WTC11 (cell line): Measurements from ENCODE around the gene C3. TPM values are rescaled to one million over a fixed set of nuclear protein-coding genes. Genes with fewer than 3 reads are reported as not detected.

ENCODE experiments used
- ATAC-seq: fragments of 200-7000 bp; cut with Tn5 transposase; 2 replicates; pipeline ENCODE4 v1.10.0; 2021; ENCODE audit warnings: mild to moderate bottlenecking, moderate library complexity
- CTCF ChIA-PET: fragments of 300-600 bp; sonication (Branson Sonifier 250); formaldehyde crosslinking; loops from one replicate; lab custom pipeline; 2021; ENCODE audit warnings: antibody characterized with exemption; lab: Charles Lee
- POLR2A ChIA-PET: fragments of 350-600 bp; sonication (Branson Sonifier 250); formaldehyde crosslinking; loops from one replicate; lab custom pipeline; 2021; ENCODE audit warnings: antibody characterized with exemption; lab: Charles Lee
- DNase-seq: peaks from one replicate; pipeline ENCODE4 v3.0.0; 2021; ENCODE audit warnings: low spot score
- H3K27ac Mint-ChIP-seq: 2 replicates; pipeline ENCODE4 v1.8.0; 2021; ENCODE audit warnings: mixed read lengths
- H3K27me3 Mint-ChIP-seq: 2 replicates; pipeline ENCODE4 v1.8.0; 2021; ENCODE audit warnings: low read depth, mild to moderate bottlenecking, moderate library complexity, mixed read lengths
- H3K36me3 Mint-ChIP-seq: 2 replicates; pipeline ENCODE4 v1.8.0; 2021; ENCODE audit warnings: mixed read lengths
- H3K4me1 Mint-ChIP-seq: 2 replicates; pipeline ENCODE4 v1.8.0; 2022; ENCODE audit warnings: mixed read lengths
- H3K4me3 Mint-ChIP-seq: 2 replicates; pipeline ENCODE4 v1.8.0; 2021; ENCODE audit warnings: mild to moderate bottlenecking, moderate library complexity, mixed read lengths
- H3K9me3 Mint-ChIP-seq: 2 replicates; pipeline ENCODE4 v1.8.0; 2021; ENCODE audit warnings: mixed read lengths
- FOXJ3 ChIP-seq: sonication (generic); formaldehyde crosslinking; IDR thresholded peaks from 2 replicates; pipeline ENCODE4 v1.9.0; 2021; ENCODE audit warnings: missing genetic modification reagents, mild to moderate bottlenecking, borderline replicate concordance
- FOXK1 ChIP-seq: sonication (generic); formaldehyde crosslinking; IDR thresholded peaks from 2 replicates; pipeline ENCODE4 v1.8.0; 2022; ENCODE audit warnings: mild to moderate bottlenecking, moderate library complexity, missing genetic modification reagents
- GTF2I ChIP-seq: fragments of 250-450 bp; sonication (Bioruptor Pico); conservative IDR thresholded peaks from 2 replicates; pipeline ENCODE4 v1.4.0; 2021; ENCODE audit warnings: mild to moderate bottlenecking
- SP1 ChIP-seq: sonication (generic); formaldehyde crosslinking; conservative IDR thresholded peaks from 2 replicates; pipeline ENCODE4 v1.8.1; 2022; ENCODE audit warnings: missing genetic modification reagents
- TEAD4 ChIP-seq: sonication (generic); formaldehyde crosslinking; IDR thresholded peaks from 2 replicates; pipeline ENCODE4 v1.8.0; 2022; ENCODE audit warnings: mild to moderate bottlenecking, missing genetic modification reagents
- ZBTB21 ChIP-seq: sonication (generic); formaldehyde crosslinking; IDR thresholded peaks from 2 replicates; pipeline ENCODE4 v1.8.1; 2023; ENCODE audit warnings: mild to moderate bottlenecking, missing genetic modification reagents, borderline replicate concordance
- ZNF219 ChIP-seq: sonication (generic); formaldehyde crosslinking; IDR thresholded peaks from 2 replicates; pipeline ENCODE4 v1.8.0; 2023; ENCODE audit warnings: missing genetic modification reagents, mild to moderate bottlenecking, borderline replicate concordance
- ZNF396 ChIP-seq: fragments of 250-450 bp; sonication (Bioruptor Pico); IDR thresholded peaks from 2 replicates; pipeline ENCODE4 v1.8.0; 2021; ENCODE audit warnings: mild to moderate bottlenecking, moderate library complexity, borderline replicate concordance
- ZNF416 ChIP-seq: fragments of 250-450 bp; sonication (Bioruptor Pico); IDR thresholded peaks from 2 replicates; pipeline ENCODE4 v1.9.0; 2021; ENCODE audit warnings: mild to moderate bottlenecking, inconsistent platforms
- ZNF671 ChIP-seq: fragments of 250-450 bp; sonication (Bioruptor Pico); IDR thresholded peaks from 2 replicates; pipeline ENCODE4 v1.8.0; 2021; ENCODE audit warnings: mild to moderate bottlenecking
- total RNA-seq: library from RNA; stranded (reverse); gene quantifications from 3 replicates; pipeline ENCODE4 v1.2.3, GENCODE V29; 2021
- TF ChIP-seq, protein P1 (sequence below): sonication (generic); formaldehyde crosslinking; IDR thresholded peaks from 2 replicates; pipeline ENCODE4 v1.8.0; 2022; ENCODE audit warnings: mild to moderate bottlenecking, missing genetic modification reagents
- TF ChIP-seq, protein P2 (sequence below): sonication (generic); formaldehyde crosslinking; IDR thresholded peaks from 2 replicates; pipeline ENCODE4 v1.8.0; 2023; ENCODE audit warnings: mild to moderate bottlenecking, missing genetic modification reagents
- TF ChIP-seq, protein P3 (sequence below): sonication (generic); formaldehyde crosslinking; IDR thresholded peaks from 2 replicates; pipeline ENCODE4 v1.8.1; 2022; ENCODE audit warnings: low read depth, mild to moderate bottlenecking, moderate library complexity, missing genetic modification reagents, borderline replicate concordance
- TF ChIP-seq, protein P4 (sequence below): sonication (generic); formaldehyde crosslinking; IDR thresholded peaks from 2 replicates; pipeline ENCODE4 v1.8.0; 2022; ENCODE audit warnings: missing genetic modification reagents
- TF ChIP-seq, protein P5 (sequence below): fragments of 250-450 bp; sonication (Bioruptor Pico); conservative IDR thresholded peaks from 2 replicates; pipeline ENCODE4 v1.9.0; 2021; ENCODE audit warnings: mild to moderate bottlenecking
- TF ChIP-seq, protein P6 (sequence below): sonication (generic); formaldehyde crosslinking; IDR thresholded peaks from 2 replicates; pipeline ENCODE4 v1.8.0; 2023; ENCODE audit warnings: missing genetic modification reagents, mild to moderate bottlenecking, borderline replicate concordance

The C3 gene
- total RNA-seq, 1 experiment from 2014 or later, result 7.0 TPM

DNA sequence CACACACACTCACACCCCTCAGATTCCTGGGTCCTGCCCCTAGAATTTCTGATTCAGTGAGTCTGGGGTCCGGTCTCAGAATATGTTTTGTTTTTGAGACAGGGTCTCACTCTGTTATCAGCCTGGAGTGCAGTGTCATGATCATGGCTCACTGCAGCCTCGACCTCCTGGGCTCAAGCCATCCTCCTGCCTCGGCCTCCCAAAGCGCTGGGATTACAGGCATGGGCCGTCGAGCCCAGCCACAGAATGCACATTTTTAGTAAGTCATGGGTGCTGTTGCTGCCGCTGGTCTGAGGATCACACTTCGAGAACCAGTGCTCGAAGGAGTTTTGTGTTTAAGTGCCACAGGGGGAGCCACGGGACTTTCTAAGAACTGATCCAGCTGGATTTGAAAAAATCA lies 28.4 kb downstream of the C3 start (continued):
- TF ChIP-seq, protein P1, sequence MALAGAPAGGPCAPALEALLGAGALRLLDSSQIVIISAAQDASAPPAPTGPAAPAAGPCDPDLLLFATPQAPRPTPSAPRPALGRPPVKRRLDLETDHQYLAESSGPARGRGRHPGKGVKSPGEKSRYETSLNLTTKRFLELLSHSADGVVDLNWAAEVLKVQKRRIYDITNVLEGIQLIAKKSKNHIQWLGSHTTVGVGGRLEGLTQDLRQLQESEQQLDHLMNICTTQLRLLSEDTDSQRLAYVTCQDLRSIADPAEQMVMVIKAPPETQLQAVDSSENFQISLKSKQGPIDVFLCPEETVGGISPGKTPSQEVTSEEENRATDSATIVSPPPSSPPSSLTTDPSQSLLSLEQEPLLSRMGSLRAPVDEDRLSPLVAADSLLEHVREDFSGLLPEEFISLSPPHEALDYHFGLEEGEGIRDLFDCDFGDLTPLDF (CRISPR knock-in tag), result no peak
- TF ChIP-seq, protein P2, sequence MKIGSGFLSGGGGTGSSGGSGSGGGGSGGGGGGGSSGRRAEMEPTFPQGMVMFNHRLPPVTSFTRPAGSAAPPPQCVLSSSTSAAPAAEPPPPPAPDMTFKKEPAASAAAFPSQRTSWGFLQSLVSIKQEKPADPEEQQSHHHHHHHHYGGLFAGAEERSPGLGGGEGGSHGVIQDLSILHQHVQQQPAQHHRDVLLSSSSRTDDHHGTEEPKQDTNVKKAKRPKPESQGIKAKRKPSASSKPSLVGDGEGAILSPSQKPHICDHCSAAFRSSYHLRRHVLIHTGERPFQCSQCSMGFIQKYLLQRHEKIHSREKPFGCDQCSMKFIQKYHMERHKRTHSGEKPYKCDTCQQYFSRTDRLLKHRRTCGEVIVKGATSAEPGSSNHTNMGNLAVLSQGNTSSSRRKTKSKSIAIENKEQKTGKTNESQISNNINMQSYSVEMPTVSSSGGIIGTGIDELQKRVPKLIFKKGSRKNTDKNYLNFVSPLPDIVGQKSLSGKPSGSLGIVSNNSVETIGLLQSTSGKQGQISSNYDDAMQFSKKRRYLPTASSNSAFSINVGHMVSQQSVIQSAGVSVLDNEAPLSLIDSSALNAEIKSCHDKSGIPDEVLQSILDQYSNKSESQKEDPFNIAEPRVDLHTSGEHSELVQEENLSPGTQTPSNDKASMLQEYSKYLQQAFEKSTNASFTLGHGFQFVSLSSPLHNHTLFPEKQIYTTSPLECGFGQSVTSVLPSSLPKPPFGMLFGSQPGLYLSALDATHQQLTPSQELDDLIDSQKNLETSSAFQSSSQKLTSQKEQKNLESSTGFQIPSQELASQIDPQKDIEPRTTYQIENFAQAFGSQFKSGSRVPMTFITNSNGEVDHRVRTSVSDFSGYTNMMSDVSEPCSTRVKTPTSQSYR (CRISPR knock-in tag), result no peak
- TF ChIP-seq GTF2I (CRISPR knock-in tag) (no peak), TEAD4 (no peak), ZNF416 (CRISPR knock-in tag) (no peak), SP1 (CRISPR knock-in tag) (no peak), ZNF671 (CRISPR knock-in tag) (no peak), ZNF396 (no peak), ZBTB21 (CRISPR knock-in tag) (no peak), FOXJ3 (CRISPR knock-in tag) (no peak), FOXK1 (CRISPR knock-in tag) (no peak), ZNF219 (CRISPR knock-in tag) (no peak)
- TF ChIP-seq, protein P3, sequence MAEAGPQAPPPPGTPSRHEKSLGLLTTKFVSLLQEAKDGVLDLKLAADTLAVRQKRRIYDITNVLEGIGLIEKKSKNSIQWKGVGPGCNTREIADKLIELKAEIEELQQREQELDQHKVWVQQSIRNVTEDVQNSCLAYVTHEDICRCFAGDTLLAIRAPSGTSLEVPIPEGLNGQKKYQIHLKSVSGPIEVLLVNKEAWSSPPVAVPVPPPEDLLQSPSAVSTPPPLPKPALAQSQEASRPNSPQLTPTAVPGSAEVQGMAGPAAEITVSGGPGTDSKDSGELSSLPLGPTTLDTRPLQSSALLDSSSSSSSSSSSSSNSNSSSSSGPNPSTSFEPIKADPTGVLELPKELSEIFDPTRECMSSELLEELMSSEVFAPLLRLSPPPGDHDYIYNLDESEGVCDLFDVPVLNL (CRISPR knock-in tag), result no peak
- TF ChIP-seq, all 79 proteins: peak for 0

DNA sequence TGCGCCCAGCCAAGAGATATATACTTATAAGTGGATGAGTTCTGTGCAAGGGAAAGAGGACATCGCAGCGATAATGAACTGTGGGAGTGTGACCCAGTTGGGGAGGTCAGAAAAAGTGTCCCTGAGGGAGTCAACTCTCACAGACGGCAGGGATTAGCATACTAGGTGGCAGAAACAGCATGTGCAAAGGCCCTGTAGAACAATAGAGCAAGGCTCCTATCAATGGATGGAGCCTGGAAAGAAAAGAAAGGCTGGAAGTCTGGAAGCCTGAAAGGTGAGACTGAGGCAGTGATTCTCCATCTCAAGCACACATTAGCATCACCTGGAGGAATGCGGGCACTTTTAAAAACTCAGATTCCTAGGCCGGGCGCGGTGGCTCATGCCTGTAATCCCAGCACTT lies 29.1 kb downstream of the C3 start:
- H3K9me3 Mint-ChIP-seq, result peaks cover 34% of the 10 kb centered on the region
- no peaks in the 10 kb centered on the region for H3K4me1 Mint-ChIP-seq
- H3K27ac Mint-ChIP-seq, result no peak overlapping the region
- TF ChIP-seq, protein P4, sequence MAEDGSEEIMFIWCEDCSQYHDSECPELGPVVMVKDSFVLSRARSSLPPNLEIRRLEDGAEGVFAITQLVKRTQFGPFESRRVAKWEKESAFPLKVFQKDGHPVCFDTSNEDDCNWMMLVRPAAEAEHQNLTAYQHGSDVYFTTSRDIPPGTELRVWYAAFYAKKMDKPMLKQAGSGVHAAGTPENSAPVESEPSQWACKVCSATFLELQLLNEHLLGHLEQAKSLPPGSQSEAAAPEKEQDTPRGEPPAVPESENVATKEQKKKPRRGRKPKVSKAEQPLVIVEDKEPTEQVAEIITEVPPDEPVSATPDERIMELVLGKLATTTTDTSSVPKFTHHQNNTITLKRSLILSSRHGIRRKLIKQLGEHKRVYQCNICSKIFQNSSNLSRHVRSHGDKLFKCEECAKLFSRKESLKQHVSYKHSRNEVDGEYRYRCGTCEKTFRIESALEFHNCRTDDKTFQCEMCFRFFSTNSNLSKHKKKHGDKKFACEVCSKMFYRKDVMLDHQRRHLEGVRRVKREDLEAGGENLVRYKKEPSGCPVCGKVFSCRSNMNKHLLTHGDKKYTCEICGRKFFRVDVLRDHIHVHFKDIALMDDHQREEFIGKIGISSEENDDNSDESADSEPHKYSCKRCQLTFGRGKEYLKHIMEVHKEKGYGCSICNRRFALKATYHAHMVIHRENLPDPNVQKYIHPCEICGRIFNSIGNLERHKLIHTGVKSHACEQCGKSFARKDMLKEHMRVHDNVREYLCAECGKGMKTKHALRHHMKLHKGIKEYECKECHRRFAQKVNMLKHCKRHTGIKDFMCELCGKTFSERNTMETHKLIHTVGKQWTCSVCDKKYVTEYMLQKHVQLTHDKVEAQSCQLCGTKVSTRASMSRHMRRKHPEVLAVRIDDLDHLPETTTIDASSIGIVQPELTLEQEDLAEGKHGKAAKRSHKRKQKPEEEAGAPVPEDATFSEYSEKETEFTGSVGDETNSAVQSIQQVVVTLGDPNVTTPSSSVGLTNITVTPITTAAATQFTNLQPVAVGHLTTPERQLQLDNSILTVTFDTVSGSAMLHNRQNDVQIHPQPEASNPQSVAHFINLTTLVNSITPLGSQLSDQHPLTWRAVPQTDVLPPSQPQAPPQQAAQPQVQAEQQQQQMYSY (CRISPR knock-in tag), result no peak
- no peak for TF ChIP-seq GTF2I (CRISPR knock-in tag)
- TF ChIP-seq, protein P5, sequence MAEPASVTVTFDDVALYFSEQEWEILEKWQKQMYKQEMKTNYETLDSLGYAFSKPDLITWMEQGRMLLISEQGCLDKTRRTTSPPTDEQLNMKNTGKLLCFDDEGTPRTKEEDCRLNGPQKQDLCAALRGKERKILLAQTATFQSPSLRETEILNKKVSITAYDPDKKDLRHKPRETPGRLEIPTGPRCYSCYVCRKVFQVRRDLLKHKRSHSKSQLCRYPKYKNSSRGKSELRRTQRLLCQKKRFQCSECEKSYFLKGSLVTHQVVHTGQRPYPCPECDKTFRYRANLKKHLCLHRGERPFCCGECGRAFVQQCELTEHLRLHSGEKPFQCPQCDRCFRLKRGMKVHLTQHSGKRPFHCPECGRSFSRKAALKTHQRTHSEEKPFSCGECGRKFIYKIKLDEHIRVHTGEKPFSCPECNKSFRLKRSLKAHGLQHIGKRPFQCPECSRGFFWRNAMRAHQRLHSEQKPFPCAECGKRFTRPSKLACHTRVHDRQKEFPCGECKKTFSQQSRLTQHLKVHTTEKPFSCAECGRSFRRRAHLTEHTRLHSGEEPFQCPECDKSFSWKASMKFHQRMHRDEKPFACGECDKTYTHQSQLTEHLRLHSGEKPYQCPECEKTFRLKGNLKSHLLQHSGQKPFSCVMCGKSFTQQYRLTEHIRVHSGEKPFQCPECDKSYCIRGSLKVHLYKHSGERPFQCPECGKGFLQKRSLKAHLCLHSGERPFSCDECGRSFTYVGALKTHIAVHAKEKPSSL (CRISPR knock-in tag), result no peak
- TF ChIP-seq, protein P6, sequence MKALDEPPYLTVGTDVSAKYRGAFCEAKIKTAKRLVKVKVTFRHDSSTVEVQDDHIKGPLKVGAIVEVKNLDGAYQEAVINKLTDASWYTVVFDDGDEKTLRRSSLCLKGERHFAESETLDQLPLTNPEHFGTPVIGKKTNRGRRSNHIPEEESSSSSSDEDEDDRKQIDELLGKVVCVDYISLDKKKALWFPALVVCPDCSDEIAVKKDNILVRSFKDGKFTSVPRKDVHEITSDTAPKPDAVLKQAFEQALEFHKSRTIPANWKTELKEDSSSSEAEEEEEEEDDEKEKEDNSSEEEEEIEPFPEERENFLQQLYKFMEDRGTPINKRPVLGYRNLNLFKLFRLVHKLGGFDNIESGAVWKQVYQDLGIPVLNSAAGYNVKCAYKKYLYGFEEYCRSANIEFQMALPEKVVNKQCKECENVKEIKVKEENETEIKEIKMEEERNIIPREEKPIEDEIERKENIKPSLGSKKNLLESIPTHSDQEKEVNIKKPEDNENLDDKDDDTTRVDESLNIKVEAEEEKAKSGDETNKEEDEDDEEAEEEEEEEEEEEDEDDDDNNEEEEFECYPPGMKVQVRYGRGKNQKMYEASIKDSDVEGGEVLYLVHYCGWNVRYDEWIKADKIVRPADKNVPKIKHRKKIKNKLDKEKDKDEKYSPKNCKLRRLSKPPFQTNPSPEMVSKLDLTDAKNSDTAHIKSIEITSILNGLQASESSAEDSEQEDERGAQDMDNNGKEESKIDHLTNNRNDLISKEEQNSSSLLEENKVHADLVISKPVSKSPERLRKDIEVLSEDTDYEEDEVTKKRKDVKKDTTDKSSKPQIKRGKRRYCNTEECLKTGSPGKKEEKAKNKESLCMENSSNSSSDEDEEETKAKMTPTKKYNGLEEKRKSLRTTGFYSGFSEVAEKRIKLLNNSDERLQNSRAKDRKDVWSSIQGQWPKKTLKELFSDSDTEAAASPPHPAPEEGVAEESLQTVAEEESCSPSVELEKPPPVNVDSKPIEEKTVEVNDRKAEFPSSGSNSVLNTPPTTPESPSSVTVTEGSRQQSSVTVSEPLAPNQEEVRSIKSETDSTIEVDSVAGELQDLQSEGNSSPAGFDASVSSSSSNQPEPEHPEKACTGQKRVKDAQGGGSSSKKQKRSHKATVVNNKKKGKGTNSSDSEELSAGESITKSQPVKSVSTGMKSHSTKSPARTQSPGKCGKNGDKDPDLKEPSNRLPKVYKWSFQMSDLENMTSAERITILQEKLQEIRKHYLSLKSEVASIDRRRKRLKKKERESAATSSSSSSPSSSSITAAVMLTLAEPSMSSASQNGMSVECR (CRISPR knock-in tag), result no peak
- no peak for ATAC-seq
- DNase-seq, result no peak
- peaks cover 3% of the 10 kb centered on the region; the same call in 1 of the 2 replicates for H3K27me3 Mint-ChIP-seq
- H3K36me3 Mint-ChIP-seq, result peaks cover 15% of the 10 kb centered on the region
- H3K4me3 Mint-ChIP-seq, result no peak overlapping the region
- ChIA-PET POLR2A (no interaction called here), CTCF (no interaction called here)
